Ovary (tissue), 3 donors: Measurements from ENCODE around the gene CCDC80.

ENCODE experiments used
- EP300 ChIP-seq: sonication (generic); formaldehyde crosslinking; IDR thresholded peaks from one replicate; pipeline ENCODE4 v1.6.1; 2017; ENCODE audit warnings: antibody characterized with exemption
- POLR2A ChIP-seq: fragments of 450-650 bp; IDR thresholded peaks from one replicate; pipeline ENCODE4 v1.6.1; 2017; ENCODE audit warnings: antibody characterized with exemption, mild to moderate bottlenecking, moderate library complexity
- TF ChIP-seq, protein P1 (sequence below), 3 donors: fragments of 450-650 bp in 2 of 3; fragments of 200-600 bp in 1 of 3; IDR thresholded peaks; one replicate each; pipeline versions ENCODE4 v1.5.1 to v1.8.0; 2016 to 2022; ENCODE audit warnings: antibody characterized with exemption in 3 of 3, mild to moderate bottlenecking in 1 of 3
- donor health status: DM: no; HTN: no; CAD: no.

DNA sequence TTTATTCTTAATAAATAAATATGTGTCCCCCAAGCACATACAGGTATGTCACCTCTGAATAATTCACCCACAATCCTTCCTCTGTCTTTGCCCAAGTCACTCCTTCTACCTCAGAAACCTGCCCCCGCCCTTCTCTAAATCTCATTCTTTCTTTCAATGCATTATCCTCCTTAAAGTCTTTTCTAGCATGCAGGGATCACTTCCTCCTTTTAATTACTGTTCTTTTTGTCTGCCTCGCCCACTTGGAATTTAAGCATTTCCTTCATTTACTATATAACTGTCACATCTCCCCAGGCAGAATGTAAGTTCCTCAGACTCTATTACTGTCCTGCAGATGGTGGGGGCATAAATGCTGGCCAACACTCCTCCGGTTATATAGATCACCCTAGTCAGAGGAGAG lies 7.8 kb downstream of the CCDC80 start:
- TF ChIP-seq, protein P1, sequence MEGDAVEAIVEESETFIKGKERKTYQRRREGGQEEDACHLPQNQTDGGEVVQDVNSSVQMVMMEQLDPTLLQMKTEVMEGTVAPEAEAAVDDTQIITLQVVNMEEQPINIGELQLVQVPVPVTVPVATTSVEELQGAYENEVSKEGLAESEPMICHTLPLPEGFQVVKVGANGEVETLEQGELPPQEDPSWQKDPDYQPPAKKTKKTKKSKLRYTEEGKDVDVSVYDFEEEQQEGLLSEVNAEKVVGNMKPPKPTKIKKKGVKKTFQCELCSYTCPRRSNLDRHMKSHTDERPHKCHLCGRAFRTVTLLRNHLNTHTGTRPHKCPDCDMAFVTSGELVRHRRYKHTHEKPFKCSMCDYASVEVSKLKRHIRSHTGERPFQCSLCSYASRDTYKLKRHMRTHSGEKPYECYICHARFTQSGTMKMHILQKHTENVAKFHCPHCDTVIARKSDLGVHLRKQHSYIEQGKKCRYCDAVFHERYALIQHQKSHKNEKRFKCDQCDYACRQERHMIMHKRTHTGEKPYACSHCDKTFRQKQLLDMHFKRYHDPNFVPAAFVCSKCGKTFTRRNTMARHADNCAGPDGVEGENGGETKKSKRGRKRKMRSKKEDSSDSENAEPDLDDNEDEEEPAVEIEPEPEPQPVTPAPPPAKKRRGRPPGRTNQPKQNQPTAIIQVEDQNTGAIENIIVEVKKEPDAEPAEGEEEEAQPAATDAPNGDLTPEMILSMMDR (IDR thresholded peaks at IDR 0.05): no peak
- no peak for TF ChIP-seq EP300
- TF ChIP-seq POLR2A: no peak
